Dedifferentiated amniotic fluid mesenchymal stem cell (primary cell): ENCODE data around the gene YPEL5.
"Not testable (repeated sequence)": the region's sequence is repeated elsewhere in the genome, so short reads cannot be mapped to it uniquely, and the experiment has no call there.

Experiments used
- DNase-seq: peaks from one replicate; pipeline ENCODE4 v3.0.0-alpha.2; 2016; ENCODE audit errors: extremely low spot score

The YPEL5 gene

DNA sequence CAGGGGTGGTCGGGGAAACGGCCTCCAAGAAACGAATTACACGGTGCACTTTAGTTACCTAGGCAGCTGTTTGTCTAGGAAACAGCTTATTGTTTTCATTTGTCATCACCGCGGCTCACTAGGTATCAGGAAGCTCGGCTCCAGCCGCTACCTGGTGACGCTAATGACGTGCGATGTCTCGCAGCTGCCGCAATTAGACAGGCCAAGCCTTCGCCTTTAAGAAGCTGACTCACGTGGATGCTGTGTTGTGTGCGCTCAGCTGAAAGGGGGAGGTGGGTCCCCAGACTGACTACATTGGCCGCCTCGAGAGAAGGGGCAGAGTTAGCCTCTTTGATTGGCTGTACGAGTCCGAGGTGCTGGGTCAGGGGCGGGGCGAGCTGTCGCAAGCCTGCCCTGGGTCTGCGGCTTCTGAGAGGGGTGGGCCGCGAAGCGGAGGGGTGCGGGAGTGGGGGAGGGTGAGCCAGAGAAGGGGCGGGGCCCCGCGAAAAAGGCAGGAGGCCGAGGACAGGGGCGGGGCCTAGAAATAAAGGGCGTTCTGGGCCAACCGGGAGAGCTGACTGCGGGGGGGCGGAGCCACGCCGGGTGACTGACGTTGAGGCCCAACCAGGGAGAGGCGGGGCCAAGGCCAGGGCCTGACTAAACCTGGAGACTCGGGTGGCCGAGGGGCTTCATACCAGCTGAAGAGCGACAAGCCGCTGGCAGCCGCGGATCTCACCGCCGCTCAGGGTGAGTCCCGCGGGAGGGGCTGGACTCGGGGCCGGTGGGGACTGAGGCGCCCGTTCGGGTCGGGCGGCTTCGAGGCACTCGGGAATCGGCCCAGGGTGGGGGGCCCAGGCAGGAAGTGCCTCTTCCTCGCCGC, at the start of gene YPEL5:
TSS of gene YPEL5 (plus strand) at position 671 of the 859 bp plus-strand sequence. CDS start 9,645 bp downstream, outside the sequence.
- DNase-seq = peak; percentile 99

DNA sequence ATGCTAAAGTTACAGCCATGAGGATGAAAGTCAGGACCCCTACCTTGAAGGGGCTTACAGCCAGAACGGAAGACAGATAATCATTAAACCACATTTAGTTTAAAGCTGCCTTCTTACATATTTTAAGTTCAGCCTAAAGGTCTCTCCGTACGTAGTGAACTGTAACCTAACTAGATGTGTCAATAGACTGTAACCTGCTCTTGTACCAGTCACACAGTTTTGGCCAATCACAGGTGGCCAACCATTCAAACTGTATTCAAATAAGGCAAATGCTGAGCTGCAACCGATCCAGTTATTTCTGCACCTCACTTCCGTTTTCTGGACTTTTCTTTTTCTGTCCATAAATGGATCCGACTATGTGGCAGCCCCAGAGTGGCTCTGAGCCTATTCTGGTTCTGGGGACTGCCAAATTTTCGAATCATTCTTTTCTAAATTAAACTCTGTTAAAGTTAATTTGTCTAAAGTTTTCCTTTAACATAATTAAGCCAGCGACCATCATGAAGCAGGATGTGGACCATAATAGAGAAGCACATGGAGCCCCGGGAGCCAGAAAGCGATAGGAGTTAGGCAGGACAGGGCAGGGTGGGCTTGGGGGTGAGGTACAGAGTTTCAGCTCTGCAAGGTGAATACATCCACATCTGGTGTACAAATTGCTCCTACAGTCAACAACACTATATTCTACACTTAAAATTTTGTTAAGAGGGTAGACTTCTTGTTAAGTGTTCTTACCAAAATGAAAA, 48.4 kb upstream of the YPEL5 start:
- no peak for DNase-seq

DNA sequence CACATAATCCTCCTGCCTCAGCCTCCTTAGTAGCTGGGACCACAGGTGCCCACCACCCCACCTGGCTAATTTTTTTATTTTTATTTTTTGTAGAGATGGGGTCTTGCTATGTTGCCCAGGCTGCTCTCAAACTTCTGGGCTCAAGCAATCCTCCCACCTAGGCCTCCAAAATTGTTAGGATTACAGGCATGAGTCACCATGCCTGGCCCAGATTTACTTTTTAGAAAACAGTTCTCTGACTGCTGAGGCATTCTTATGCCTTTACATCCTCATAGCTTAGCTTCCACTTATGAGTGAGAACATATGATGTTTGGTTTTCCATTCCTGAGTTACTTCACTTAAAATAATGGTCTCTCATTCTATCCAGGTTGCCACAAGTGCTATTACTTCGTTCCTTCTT, 47.4 kb upstream of the YPEL5 start:
- DNase-seq = not testable (repeated sequence)

DNA sequence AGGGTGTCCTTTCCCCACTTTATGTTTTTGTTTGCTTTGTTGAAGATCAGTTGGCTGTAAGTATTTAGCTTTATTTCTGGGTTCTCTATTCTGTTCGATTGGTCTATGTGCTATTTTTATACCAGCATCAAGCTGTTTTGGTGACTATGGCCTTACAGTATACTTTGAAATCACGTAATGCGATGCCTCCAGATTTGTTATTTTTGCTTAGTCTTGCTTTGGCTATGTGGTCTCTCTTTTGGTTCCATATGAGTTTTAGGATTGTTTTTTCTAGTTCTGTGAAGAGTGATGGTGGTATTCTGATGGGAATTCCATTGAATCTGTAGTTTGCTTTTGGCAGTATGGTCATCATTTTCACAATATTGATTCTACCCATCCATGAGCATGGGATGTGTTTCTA, 46.1 kb upstream of the YPEL5 start:
- DNase-seq = not testable (repeated sequence)

DNA sequence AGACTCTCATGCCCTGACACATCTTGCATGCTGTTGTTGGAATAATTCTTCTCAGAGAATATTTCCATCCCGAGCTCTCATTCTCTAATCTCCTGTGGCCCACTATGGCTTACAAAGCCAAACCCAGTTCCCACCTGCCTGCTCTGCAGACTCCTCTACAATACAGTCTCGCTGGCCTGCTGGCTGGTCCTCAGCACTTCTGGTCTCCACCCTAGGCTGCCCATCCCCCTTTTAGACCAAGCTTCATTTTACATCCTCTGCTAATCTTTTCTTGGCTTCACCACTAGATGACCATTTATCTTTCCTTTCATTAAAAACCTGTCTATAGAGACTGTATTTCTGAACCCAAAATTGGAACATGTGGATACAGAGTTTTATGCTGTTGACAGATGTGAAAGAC, 42.5 kb upstream of the YPEL5 start:
- no peak for DNase-seq

DNA sequence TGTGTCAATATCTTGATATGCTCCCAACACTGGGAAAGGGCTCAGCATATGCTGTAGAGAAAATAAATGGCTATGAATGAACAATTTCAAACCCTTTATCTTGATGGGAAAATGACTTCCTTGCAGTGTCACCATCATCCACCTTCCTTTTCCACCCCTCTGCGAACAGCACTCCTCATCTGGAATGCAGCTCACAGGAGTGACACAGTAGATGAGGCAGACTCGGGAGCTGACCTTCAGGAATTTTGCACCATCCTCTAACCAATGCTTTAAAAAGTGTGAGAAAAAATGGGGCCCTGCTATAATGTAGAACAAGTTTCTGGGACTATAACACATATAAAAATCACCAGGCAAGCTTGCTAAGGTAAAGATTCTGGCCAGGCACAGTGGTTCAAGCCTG, 41.3 kb upstream of the YPEL5 start:
- DNase-seq = no peak

DNA sequence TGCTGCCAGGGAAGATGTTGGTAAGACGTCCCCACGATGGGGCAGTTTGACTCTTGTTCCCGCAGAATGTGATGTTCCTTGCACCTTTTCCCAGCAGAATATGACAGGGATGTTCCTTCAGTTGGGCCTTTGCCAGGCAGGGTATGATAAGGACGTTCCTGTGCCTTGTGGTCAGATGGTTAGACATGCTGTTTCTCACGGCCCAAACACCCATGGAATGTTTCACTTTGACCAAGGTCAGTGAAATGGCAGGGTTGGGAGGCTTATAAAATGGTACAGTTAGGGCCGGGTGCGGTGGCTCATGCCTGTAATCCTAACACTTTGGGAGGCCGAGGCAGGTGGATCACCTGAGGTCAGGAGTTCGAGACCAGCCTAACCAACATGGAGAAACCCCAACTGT, 40.3 kb upstream of the YPEL5 start:
- DNase-seq = no peak

DNA sequence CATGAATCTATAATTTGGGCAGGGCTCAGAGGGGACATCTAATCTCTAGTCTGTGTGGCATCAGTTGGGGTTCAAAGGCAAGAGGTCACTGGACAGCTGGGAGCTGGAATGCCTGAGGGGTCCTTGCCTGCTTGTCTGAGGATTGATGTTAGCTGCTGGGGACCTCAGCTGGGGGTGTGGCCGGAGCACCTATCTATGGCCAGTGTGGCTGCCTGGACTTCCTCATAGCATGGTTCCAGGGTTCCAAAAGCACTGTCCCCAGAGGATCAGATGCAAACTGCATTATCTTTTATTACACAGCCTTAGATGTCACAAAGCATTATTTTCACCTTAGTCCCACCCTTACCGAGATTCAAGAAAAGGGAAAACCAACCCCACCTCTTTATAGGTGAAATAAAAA, 38.6 kb upstream of the YPEL5 start:
- DNase-seq = no peak

DNA sequence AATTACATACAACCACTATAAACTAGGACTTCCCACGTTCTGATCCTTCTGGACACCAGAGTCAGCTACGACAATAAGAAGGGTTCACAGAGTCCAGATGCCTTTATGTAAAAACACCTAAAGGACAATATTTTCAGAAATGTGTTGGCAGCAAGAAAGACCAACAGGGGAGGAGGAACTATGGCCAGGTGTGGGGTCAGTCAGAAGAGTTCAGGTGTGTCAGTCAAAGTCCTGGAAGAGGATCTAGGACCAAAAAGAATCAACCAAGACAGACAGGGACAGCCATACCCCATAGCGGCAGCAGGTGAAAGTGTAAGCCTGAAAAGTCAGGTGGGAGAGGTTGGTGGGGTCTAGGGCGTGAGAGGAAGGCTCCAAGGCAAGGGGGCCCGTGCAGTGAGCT, 38.0 kb upstream of the YPEL5 start:
- no peak for DNase-seq

DNA sequence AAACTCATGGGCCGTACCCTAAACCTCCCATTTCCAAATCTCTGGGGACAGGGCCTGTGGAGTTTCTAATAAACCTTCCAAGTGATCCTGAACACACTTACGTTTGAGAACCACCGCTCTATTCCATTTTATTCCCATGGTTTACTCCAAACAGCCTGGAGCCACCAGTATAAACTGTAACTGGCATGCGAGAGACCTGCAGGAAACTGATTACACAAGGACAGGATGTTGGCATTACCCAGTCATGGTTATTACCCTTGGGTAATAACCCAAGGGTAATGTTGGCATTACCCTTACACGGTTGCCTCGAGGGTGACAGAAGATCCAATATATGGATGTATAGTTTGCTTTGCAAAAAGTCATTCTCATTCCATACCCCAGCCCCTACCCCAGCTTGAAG, 37.0 kb upstream of the YPEL5 start:
- DNase-seq = no peak

DNA sequence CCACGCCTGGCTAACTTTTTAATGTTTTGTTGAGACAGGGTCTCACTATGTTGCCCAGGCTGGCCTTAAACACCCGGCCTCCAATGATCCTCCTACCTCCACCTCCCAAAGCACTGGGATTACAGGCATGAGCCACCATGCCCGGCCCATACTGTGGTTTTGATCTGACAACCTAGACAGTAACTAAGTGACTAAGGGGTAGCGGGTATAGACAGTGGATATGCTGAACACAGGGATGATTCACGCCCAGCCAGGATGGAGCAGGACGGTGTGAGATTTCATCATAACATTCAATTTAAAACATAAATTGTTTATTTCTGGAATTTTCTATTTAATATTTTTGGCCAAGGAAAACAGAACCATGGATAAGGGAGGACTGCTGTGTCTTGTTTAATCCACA, 36.0 kb upstream of the YPEL5 start:
- DNase-seq = no peak

DNA sequence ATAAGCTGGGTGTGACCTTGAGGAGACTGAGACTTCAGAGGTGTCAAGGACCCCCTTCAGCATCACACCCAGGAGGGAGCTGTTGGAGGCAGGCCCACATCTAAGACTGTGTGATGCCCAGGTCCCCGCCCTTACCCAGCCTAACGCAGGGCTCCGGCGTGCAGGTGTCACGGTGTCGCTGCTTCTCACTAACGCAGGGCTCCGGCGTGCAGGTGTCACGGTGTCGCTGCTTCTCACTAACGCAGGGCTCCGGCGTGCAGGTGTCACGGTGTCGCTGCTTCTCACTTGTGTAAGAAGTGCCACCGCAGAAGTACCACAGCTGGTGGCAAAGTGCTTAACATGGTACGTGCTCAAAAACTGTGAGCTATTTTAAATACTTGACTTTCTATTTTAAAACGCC, 35.6 kb upstream of the YPEL5 start:
- not testable (repeated sequence) for DNase-seq

DNA sequence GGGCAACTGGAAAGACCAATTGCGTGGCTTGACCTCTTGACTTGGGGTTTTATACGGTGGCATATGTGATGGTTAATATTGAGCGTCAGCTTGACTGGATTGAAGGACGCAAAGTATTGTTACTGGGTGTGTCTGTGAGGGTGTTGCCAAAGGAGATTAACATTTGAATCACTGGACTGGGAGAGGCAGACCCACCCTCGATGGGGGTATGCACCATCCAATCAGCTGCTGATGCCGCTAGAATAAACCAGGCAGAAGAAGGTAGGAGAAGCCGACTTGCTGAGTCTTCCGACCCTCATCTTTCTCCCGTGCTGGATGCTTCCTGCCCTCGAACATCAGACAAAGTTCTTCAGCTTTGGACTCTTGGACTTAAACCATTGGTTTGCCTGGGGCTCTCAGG, 34.2 kb upstream of the YPEL5 start:
- DNase-seq = no peak

DNA sequence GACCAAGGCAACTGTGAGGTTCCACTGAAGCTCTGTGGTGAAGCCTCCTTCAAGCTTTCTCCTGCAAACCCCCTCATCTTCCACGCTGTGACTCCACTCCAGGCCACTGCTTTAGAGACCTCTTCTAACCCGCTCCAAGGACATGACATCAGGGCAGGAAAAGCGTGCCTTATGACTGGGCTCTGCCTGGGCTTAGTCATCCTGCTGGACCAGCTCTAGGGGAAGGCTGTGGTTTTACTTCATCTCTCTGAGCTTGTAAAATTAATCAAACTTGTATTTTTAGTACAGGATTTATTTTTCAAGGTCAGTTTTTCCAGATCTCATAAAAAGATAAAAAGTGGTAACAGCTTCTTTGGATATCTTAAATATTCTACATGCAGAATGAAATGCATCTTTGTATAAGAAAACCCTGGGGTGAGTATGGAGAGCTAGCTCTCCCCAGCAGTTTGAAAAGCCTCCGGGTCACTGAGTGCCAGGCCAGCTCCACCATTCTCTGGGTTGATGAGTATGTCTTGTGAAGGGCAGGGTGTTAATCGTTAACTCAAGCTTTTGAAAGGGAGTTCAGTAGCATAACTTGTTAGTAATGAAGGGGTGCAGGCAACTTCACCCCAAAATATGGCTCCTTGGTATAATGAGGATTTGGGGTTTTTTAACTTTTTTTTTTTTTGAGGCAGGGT, 33.1 kb upstream of the YPEL5 start:
- peak; percentile 82 for DNase-seq

DNA sequence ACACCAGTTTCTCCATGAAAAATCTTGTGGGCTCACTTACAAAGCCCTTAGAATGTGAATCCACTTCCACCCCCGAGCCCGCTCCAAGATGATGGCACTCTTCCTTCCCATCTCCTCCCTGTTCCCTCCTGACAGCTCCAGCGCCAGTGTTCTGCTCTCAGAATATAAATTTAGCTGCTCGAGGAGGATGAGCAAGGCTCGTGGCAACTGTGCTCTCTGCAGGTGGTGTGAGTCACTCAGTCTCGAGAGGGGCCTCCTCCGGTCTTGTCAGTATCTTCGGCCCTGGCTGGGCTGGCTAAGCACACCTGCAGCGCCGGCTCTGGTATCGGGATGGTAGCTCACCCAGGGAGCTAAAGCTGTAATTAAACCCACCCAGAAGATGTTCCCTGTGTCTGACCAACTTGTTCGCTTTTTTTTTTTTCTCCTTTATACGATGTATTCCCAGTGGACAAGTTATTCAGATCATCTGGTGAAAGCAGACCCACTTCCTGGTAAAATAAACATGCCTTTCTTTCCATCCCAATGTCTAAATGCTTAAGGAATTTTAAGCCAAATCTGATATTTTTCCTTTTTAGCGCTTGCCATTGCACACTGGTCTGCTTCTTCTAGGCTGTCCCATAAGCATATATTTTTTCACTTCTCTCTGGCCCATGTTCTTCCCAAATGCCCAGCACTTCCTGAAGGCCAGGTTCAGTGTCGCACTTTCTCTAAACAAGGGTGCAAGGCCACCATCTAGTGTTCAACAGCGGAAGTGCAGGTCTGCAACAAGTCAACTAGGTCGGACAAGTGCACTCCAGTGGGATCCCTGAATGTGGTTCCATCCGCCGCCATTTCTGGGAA, 31.4 kb upstream of the YPEL5 start:
- peak; percentile 83 for DNase-seq

DNA sequence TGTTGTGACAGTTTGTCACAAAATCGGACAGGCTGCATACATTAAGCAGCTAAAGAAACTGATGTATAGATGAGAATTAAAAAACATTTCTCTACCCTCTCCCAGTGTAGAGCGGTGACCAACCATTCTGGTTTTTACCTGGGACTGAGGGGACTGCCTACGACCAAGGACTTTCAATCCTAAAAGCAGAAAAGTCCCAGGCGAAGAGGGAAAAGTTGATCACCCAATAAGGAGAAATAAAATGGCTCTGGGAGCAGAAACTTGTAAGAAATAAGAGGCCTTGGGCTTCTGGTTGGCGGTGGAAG, 30.9 kb upstream of the YPEL5 start:
- DNase-seq = no peak

DNA sequence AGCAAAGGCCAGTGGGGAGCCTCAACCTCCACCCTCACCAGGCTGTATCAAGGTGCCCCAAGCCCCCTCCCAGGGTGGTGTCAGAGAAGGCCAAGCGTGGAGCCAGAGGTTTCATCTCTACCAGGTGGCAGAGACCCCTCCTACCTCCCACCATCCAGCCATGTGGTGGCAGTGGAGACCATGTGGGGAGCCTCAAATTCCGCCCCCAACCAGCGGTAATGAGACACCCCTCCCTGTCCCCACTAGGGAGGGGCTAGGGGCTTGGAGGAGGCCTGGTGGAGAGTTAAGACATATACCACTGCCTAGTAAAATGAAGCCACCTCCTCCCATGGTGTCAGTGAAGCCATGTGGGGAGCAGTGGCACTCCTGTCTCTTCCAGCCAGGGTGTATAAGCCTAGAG, 24.4 kb upstream of the YPEL5 start:
- no peak for DNase-seq

DNA sequence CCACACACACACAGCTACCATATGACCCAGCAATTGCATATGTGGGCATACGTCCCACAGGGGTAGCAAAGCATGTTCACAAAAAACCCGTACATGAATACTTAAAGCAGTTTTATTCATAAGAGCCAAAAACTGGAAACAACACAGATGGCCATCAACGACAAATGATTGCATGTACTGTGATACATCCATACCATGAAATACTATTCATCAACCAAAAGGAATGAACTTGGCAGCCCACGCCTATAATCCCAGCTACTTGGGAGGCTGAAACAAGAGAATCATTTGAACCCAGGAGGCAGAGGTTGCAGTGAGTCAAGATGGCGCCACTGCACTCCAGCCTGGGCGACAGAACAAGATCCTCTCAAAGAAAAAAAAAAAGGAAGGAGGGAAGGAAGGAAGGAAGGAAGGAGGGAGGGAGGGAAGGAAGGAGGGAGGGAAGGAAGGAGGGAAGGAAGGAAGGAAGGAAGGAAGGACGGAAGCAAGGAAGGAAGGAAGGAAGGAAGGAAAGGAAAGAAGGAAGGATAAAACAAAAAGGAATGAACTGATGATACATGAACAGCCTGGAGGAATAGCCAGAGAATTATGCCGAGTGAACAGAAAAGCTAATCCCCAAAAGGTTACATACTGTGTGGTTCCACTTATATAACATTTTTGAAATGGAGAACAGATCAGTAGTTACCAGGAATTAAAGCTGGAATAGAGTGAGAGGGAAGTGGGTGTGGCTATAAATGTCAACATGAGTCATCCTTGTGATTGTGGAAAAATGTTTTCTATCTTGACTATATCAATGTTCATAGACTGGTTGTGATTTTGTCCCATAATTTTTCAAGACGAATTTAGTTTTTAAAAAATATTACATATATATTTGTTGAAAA, 19.6 kb upstream of the YPEL5 start:
- peak; percentile 61 for DNase-seq

DNA sequence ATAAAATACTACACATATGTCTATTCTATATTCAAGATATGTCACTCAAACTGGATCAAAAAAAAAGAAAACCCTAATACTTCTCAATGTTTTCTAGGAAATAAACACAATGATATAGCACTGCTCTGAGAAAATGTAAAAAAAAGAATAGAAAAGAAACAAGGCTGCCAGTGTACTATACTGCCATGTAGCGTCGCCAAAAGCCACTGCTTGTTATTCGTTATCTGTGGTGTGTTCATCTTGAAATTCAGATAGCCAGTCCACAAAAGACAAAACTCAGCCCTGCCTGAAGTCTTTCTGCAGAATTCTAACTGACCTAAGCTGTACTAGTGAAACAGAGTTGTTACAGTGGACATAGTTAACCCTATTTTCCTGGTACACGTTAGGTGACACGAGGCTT, 12.2 kb upstream of the YPEL5 start:
- no peak for DNase-seq

DNA sequence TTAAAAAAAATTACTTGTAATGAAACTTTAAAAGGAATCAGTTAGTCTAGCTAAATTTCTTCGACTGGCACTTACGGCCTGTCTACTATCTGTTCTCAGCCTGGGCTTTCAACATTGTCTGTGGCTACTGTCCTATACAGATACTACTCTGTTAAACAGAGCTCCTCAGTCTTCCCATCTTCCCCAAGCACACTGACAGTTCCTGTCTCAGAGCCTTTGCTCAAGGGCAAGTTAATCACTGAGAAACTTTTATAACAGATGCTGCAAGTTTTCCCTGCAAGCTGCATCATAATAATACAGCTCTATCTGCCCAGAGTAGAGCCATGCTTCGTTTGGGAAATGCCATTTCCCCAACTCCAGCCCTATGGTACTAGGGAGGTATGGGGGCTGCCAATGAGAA, 11.3 kb upstream of the YPEL5 start:
- no peak for DNase-seq
